Caco-2 (cell line): ENCODE results near the gene ZFP3. TPM values are rescaled to one million over a fixed set of nuclear protein-coding genes. Genes with fewer than 3 reads are reported as not detected.

Source experiments
- BruUV-seq: library from RNA; stranded (reverse); fragments of 400-500 nt; replicated peaks from 2 replicates; lab custom pipeline; 2021; lab: Mats Ljungman, UMichigan
- CTCF ChIA-PET: fragments of 300-600 bp; sonication (Branson Sonifier 250); formaldehyde crosslinking; loops from one replicate; lab custom pipeline; 2022; ENCODE audit warnings: antibody characterized with exemption; lab: Charles Lee
- POLR2A ChIA-PET: fragments of 300-600 bp; sonication (Branson Sonifier 250); formaldehyde crosslinking; loops from one replicate; lab custom pipeline; 2022; ENCODE audit warnings: antibody characterized with exemption; lab: Charles Lee
- DNase-seq, 2 experiments: peaks; one replicate each; pipeline versions ENCODE4 v3.0.0 to v3.0.0-alpha.2; 2020 to 2022
- H3K27me3 ChIP-seq: replicated peaks from 2 replicates; pipeline ENCODE4 v1.6.0; 2011; ENCODE audit warnings: low read length; ENCODE audit not compliant: control insufficient read depth, insufficient read depth
- H3K36me3 ChIP-seq: 2 replicates; pipeline ENCODE4 v1.5.1; 2011; ENCODE audit warnings: low read length; ENCODE audit not compliant: control insufficient read depth, insufficient read depth
- H3K4me1 ChIP-seq: fragments of 250-450 bp; sonication (Bioruptor Pico); 2 replicates; pipeline ENCODE4 v1.5.1; 2020; ENCODE audit warnings: mild to moderate bottlenecking
- H3K4me3 ChIP-seq: 2 replicates; pipeline ENCODE4 v1.5.1; 2011; ENCODE audit warnings: low read depth, mild to moderate bottlenecking, control low read depth, low read length
- H3K9me3 ChIP-seq: fragments of 250-450 bp; sonication (Bioruptor Pico); 2 replicates; pipeline ENCODE4 v1.5.1; 2020; ENCODE audit warnings: mild to moderate bottlenecking, moderate library complexity
- H3K27ac Mint-ChIP-seq: one replicate; pipeline ENCODE4 v1.8.0; 2022; ENCODE audit warnings: mixed read lengths; ENCODE audit not compliant: unreplicated experiment
- H3K27me3 Mint-ChIP-seq: one replicate; pipeline ENCODE4 v1.8.0; 2022; ENCODE audit warnings: mixed read lengths; ENCODE audit not compliant: insufficient read depth, unreplicated experiment
- H3K36me3 Mint-ChIP-seq: one replicate; pipeline ENCODE4 v1.8.0; 2022; ENCODE audit warnings: mild to moderate bottlenecking, mixed read lengths; ENCODE audit not compliant: insufficient read depth, unreplicated experiment
- H3K4me1 Mint-ChIP-seq: one replicate; pipeline ENCODE4 v1.8.0; 2022; ENCODE audit warnings: low read depth, mixed read lengths; ENCODE audit not compliant: unreplicated experiment
- H3K4me3 Mint-ChIP-seq: one replicate; pipeline ENCODE4 v1.8.0; 2022; ENCODE audit warnings: mild to moderate bottlenecking, moderate library complexity, mixed read lengths; ENCODE audit not compliant: unreplicated experiment
- H3K9me3 Mint-ChIP-seq: one replicate; pipeline ENCODE4 v1.8.0; 2022; ENCODE audit warnings: mixed read lengths; ENCODE audit not compliant: unreplicated experiment
- CTCF ChIP-seq, 2 experiments: fragments of 200-600 bp in 1 of 2; IDR thresholded peaks; 1 replicate in 1 of 2; 2 replicates in 1 of 2; pipeline versions ENCODE4 v1.5.1 to v1.8.0; 2011 to 2022; ENCODE audit warnings: antibody characterized with exemption in 1 of 2, control low read depth in 1 of 2, inconsistent platforms in 1 of 2, low read depth in 1 of 2, low read length in 1 of 2, mild to moderate bottlenecking in 1 of 2, moderate library complexity in 1 of 2; ENCODE audit not compliant: insufficient read depth in 1 of 2, severe bottlenecking in 1 of 2, unreplicated experiment in 1 of 2
- intact Hi-C: fragments of 100-400 bp; cut with micrococcal nuclease; formaldehyde crosslinking; loops from one replicate; pipeline ENCODE4 v1.10.0; 2022; ENCODE audit not compliant: unreplicated experiment
- total RNA-seq: library from RNA; stranded (reverse); gene quantifications from 2 replicates; pipeline ENCODE4 v1.2.3, GENCODE V29; 2022

The ZFP3 gene
- total RNA-seq, 1 experiment from 2014 or later, result 3.7 TPM

- BruUV-seq, result no TSS peak
- Mint-ChIP-seq H3K36me3 (no peaks in the 10 kb centered on the region), H3K9me3 (no peaks in the 10 kb centered on the region), H3K27ac (no peak overlapping the region), H3K4me3 (no peak overlapping the region), H3K27me3 (no peaks in the 10 kb centered on the region), H3K4me1 (no peaks in the 10 kb centered on the region)
- intact Hi-C loops, result no loop called here
- Histone ChIP-seq H3K4me3 (no peak overlapping the region), H3K36me3 (no peaks in the 10 kb centered on the region), H3K4me1 (no peaks in the 10 kb centered on the region), H3K9me3 (no peaks in the 10 kb centered on the region), H3K27me3 (no peaks in the 10 kb centered on the region)
- TF ChIP-seq CTCF (IDR thresholded peaks at IDR 0.05; ENCODE audit: insufficient read depth in 1 of 2, low read depth in 1 of 2, low read length in 1 of 2, severe bottlenecking in 1 of 2, unreplicated experiment in 1 of 2), result no peak
- ChIA-PET POLR2A (no interaction called here), CTCF (interaction anchor here (0.6 kb wide), 1 partner anchor 34 kb away, joined by 3 read pairs; no protein-coding TSS in a partner anchor)
- no peak for DNase-seq
Measured at GRCh38 chr17:5034651-5035050, 43.6 kb upstream of the ZFP3 start.

GRCh38 chr17:5035315-5035714 is 43.0 kb upstream of the ZFP3 start, which contains the start of gene SLC52A1:
Gene SLC52A1, minus strand, starts transcription at chr17:5035426. Its CDS starts 820 bp downstream, at chr17:5034606.
- no peak for TF ChIP-seq CTCF (IDR thresholded peaks at IDR 0.05; ENCODE audit: insufficient read depth in 1 of 2, low read depth in 1 of 2, low read length in 1 of 2, severe bottlenecking in 1 of 2, unreplicated experiment in 1 of 2)
- H3K27ac Mint-ChIP-seq, result no peak within 1 kb of the TSS
- no peaks in the 10 kb centered on the region for H3K36me3 ChIP-seq
- DNase-seq, result no peak
- H3K9me3 Mint-ChIP-seq, result no peaks in the 10 kb centered on the region
- ChIA-PET POLR2A (interaction anchor here (0.7 kb wide), 1 partner anchor 130 kb away, joined by 3 read pairs; no protein-coding TSS in a partner anchor), CTCF (interaction anchor here (0.6 to 0.7 kb wide), 2 partner anchors 35 to 154 kb away, joined by 3 to 6 read pairs; no protein-coding TSS in a partner anchor)
- H3K4me1 Mint-ChIP-seq, result no peaks in the 10 kb centered on the region
- H3K4me3 Mint-ChIP-seq, result no peak within 1 kb of the TSS
- H3K27me3 Mint-ChIP-seq, result no peaks in the 10 kb centered on the region
- no peaks in the 10 kb centered on the region for H3K36me3 Mint-ChIP-seq
- no peaks in the 10 kb centered on the region for H3K27me3 ChIP-seq
- H3K9me3 ChIP-seq, result no peaks in the 10 kb centered on the region
- no peaks in the 10 kb centered on the region for H3K4me1 ChIP-seq
- intact Hi-C loops, result no loop called here
- BruUV-seq, result no TSS peak
- H3K4me3 ChIP-seq, result no peak within 1 kb of the TSS

- Mint-ChIP-seq H3K27me3 (no peaks in the 10 kb centered on the region), H3K9me3 (no peaks in the 10 kb centered on the region), H3K36me3 (no peaks in the 10 kb centered on the region), H3K4me1 (no peaks in the 10 kb centered on the region), H3K27ac (no peak overlapping the region), H3K4me3 (no peak overlapping the region)
- Histone ChIP-seq H3K4me1 (no peaks in the 10 kb centered on the region), H3K4me3 (no peak overlapping the region), H3K36me3 (no peaks in the 10 kb centered on the region), H3K9me3 (no peaks in the 10 kb centered on the region), H3K27me3 (no peaks in the 10 kb centered on the region)
- ChIA-PET POLR2A (no interaction called here), CTCF (interaction anchor here (0.7 kb wide), 1 partner anchor 30 kb away, joined by 4 read pairs; no protein-coding TSS in a partner anchor)
- TF ChIP-seq CTCF (IDR thresholded peaks at IDR 0.05; ENCODE audit: insufficient read depth in 1 of 2, low read depth in 1 of 2, low read length in 1 of 2, severe bottlenecking in 1 of 2, unreplicated experiment in 1 of 2), result no peak
- intact Hi-C loops, result no loop called here
- BruUV-seq, result no TSS peak
- no peak for DNase-seq
Measured at GRCh38 chr17:5042157-5043022, 35.9 kb upstream of the ZFP3 start.
